HUES48 (cell line): ENCODE measurements around the gene ELP1.

Experiments used
- H3K27ac ChIP-seq: one replicate; pipeline ENCODE4 v1.7.0; 2013; ENCODE audit warnings: low read depth, low read length, inconsistent platforms
- H3K27me3 ChIP-seq: 2 replicates; pipeline ENCODE4 v1.6.1; 2013; ENCODE audit warnings: mild to moderate bottlenecking, low read length; ENCODE audit not compliant: control insufficient read depth, insufficient read depth
- H3K36me3 ChIP-seq: 2 replicates; pipeline ENCODE4 v1.6.1; 2013; ENCODE audit warnings: low read length; ENCODE audit not compliant: control insufficient read depth, insufficient read depth
- H3K4me1 ChIP-seq: 2 replicates; pipeline ENCODE4 v1.6.1; 2013; ENCODE audit warnings: mild to moderate bottlenecking, low read length; ENCODE audit not compliant: control insufficient read depth, insufficient read depth
- H3K4me3 ChIP-seq: 2 replicates; pipeline ENCODE4 v1.5.1; 2013; ENCODE audit warnings: mild to moderate bottlenecking, low read depth, low read length
- H3K9ac ChIP-seq: 2 replicates; pipeline ENCODE4 v1.6.1; 2013; ENCODE audit warnings: mild to moderate bottlenecking, low read depth, low read length, moderate library complexity
- H3K9me3 ChIP-seq: 2 replicates; pipeline ENCODE4 v1.6.1; 2013; ENCODE audit warnings: low read length; ENCODE audit not compliant: control insufficient read depth, insufficient read depth

The ELP1 gene

GRCh38 chr9:108838017-108838416 is 95.9 kb downstream of the ELP1 start:
- H3K27me3 ChIP-seq = no peaks in the 10 kb centered on the region
- no peaks in the 10 kb centered on the region for H3K36me3 ChIP-seq
- H3K9me3 ChIP-seq = no peaks in the 10 kb centered on the region
- peaks cover 9% of the 10 kb centered on the region; the same call in 1 of the 2 replicates for H3K4me1 ChIP-seq
- no peak overlapping the region for H3K27ac ChIP-seq
- H3K4me3 ChIP-seq = no peak overlapping the region
- no peak overlapping the region for H3K9ac ChIP-seq

DNA sequence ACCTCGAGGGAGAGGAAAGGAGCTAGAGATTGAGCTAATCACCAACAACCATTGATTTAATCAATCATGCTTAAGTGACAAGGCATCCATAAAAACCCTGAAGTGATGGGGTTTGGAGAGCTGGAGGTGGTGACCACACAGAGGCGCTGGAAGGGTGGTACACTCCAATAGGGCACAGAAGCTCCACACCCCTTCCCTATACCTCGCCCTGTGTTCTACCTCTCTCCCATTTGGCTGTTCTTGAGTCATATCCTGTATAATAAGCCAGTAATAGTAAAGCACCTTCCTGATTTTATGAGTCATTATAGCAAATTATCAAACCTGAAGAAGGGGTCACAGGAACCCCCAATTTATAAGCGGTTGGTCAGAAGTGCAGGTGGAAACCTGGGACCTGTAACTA is 96.4 kb downstream of the ELP1 start:
- Histone ChIP-seq H3K27ac (no peak overlapping the region), H3K9ac (no peak overlapping the region), H3K4me1 (peaks cover 9% of the 10 kb centered on the region; the same call in 1 of the 2 replicates), H3K36me3 (no peaks in the 10 kb centered on the region), H3K4me3 (no peak overlapping the region), H3K27me3 (no peaks in the 10 kb centered on the region), H3K9me3 (no peaks in the 10 kb centered on the region)

GRCh38 chr9:108836781-108837180 is 97.1 kb downstream of the ELP1 start:
- Histone ChIP-seq H3K4me3 (no peak overlapping the region; the same call in 1 of the 2 replicates), H3K27ac (no peak overlapping the region), H3K36me3 (no peaks in the 10 kb centered on the region), H3K9ac (no peak overlapping the region), H3K9me3 (no peaks in the 10 kb centered on the region), H3K27me3 (no peaks in the 10 kb centered on the region), H3K4me1 (peaks cover 9% of the 10 kb centered on the region; the same call in 1 of the 2 replicates)

DNA sequence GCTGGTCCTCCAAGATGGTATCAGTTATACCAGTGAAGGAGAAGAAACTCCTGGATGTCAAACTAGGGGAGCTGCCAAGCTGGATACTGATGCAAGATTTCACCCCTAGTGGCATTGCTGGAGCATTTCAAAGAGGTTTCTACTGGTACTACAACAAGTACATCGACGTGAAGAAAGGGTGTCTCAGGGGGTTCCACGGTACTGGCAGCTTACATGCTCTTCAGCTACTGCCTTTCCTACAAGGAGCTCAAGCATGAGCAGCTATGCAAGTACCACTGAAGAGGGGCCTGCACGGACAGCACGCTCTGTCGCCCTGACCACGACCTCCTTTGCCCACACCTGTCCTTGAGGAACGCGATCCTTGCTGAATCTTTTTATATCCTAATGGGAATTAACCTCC is 97.6 kb downstream of the ELP1 start:
- no peaks in the 10 kb centered on the region for H3K36me3 ChIP-seq
- no peak overlapping the region for H3K27ac ChIP-seq
- no peaks in the 10 kb centered on the region for H3K27me3 ChIP-seq
- H3K4me1 ChIP-seq = peaks cover 9% of the 10 kb centered on the region; the same call in 1 of the 2 replicates
- no peak overlapping the region for H3K4me3 ChIP-seq
- H3K9ac ChIP-seq = no peak overlapping the region
- no peaks in the 10 kb centered on the region for H3K9me3 ChIP-seq

GRCh38 chr9:108835831-108836230 is 98.1 kb downstream of the ELP1 start:
- H3K4me3 ChIP-seq = no peak overlapping the region
- no peaks in the 10 kb centered on the region for H3K9me3 ChIP-seq
- no peaks in the 10 kb centered on the region for H3K36me3 ChIP-seq
- peak overlapping the region; percentile 17 for H3K27ac ChIP-seq
- no peaks in the 10 kb centered on the region for H3K27me3 ChIP-seq
- peaks cover 9% of the 10 kb centered on the region; the same call in 1 of the 2 replicates for H3K4me1 ChIP-seq
- no peak overlapping the region for H3K9ac ChIP-seq

DNA sequence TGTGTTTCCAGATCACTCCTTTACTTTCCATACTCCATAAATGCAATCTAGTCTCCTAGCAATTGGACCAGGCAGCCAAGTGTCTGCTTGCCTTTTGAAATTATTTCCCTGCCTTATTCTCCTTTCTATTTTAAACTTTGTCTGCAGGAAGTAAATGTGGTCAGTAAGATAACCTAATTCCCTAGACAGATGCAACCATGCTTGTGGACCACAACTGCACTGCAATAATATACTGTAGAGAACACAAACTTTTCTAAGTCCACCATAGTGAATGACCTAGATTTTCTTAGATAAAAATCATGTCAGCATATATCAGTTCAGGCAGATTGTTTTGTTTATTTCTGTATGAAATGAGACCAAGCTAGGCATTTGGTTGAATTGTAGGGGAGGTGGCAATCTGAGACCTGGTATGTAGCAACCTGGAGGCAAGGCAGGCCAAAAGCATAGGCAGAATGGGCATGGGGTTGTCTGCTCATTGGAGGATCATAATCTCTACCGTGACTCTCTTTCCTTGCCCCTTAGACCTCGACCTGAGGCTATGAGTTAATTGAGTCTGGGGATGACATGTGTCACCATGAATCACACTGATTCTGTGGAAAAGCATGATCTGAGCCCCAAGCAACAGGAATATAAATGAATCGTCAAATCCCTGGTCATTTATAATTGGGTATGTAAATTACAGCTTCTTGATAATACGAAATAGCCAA is 98.8 kb downstream of the ELP1 start:
- no peak overlapping the region for H3K9ac ChIP-seq
- no peaks in the 10 kb centered on the region for H3K36me3 ChIP-seq
- no peaks in the 10 kb centered on the region for H3K9me3 ChIP-seq
- H3K27me3 ChIP-seq = no peaks in the 10 kb centered on the region
- H3K4me1 ChIP-seq = peaks cover 9% of the 10 kb centered on the region; the same call in 1 of the 2 replicates
- no peak overlapping the region for H3K27ac ChIP-seq
- H3K4me3 ChIP-seq = no peak overlapping the region

DNA sequence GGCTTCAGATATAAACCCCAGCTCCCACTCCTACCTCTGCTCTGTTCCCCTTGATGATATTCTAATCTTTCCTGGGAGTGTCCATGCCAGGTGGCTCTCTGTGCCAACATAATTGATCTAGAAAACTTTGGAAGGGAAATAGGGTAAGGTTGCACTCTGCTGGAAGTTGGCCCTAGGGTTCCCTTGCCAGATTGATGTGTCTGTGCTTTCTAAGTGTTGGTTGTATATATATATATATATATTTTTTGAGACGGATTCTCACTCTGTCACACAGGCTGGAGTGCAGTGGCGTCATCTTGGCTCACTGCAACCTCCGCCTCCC is 101.8 kb downstream of the ELP1 start:
- Histone ChIP-seq H3K4me3 (no peak overlapping the region), H3K27ac (no peak overlapping the region), H3K9me3 (no peaks in the 10 kb centered on the region), H3K9ac (no peak overlapping the region), H3K36me3 (no peaks in the 10 kb centered on the region), H3K27me3 (no peaks in the 10 kb centered on the region), H3K4me1 (peaks cover 9% of the 10 kb centered on the region; the same call in 1 of the 2 replicates)

GRCh38 chr9:108831496-108832178 is 102.3 kb downstream of the ELP1 start:
- Histone ChIP-seq H3K4me1 (peaks cover 9% of the 10 kb centered on the region; the same call in 1 of the 2 replicates), H3K9me3 (no peaks in the 10 kb centered on the region), H3K9ac (no peak overlapping the region), H3K27me3 (no peaks in the 10 kb centered on the region), H3K27ac (no peak overlapping the region), H3K36me3 (no peaks in the 10 kb centered on the region), H3K4me3 (no peak overlapping the region)

- H3K9me3 ChIP-seq = no peaks in the 10 kb centered on the region
- no peaks in the 10 kb centered on the region for H3K27me3 ChIP-seq
- no peaks in the 10 kb centered on the region for H3K4me1 ChIP-seq
- no peak overlapping the region for H3K9ac ChIP-seq
- no peak overlapping the region for H3K4me3 ChIP-seq
- H3K36me3 ChIP-seq = no peaks in the 10 kb centered on the region
- no peak overlapping the region for H3K27ac ChIP-seq
Observed at GRCh38 chr9:108830272-108830671, 103.7 kb downstream of the ELP1 start.

DNA sequence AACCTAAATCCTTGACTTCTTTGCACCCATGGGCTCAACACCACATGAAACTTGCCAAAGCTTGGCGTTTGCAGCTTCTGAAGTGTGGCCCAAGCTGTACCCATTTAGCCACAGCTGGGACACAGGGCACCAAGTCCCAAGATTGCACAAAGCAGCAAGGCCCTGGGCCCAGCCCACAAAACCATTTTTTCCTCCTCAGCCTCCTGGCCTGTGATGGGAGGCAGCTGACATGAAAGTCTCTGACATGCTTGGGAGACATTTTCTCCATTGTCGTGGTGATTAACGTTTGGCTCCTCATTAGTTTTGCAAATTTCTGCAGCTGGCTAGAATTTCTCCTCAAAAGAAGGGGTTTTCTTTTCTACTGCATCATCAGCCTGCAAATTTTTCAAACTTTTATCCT is 110.1 kb downstream of the ELP1 start:
- Histone ChIP-seq H3K4me3 (no peak overlapping the region), H3K4me1 (no peaks in the 10 kb centered on the region), H3K27me3 (no peaks in the 10 kb centered on the region), H3K9me3 (peaks cover 10% of the 10 kb centered on the region), H3K36me3 (no peaks in the 10 kb centered on the region), H3K27ac (no peak overlapping the region), H3K9ac (no peak overlapping the region)
